Ovary (tissue), 3 donors: ENCODE data around the gene LRRC4.

Source experiments
- CTCF ChIP-seq, 3 donors: fragments of 450-650 bp in 2 of 3; fragments of 200-600 bp in 1 of 3; IDR thresholded peaks; one replicate each; pipeline versions ENCODE4 v1.5.1 to v1.8.0; 2016 to 2022; ENCODE audit warnings: antibody characterized with exemption in 3 of 3, mild to moderate bottlenecking in 1 of 3
- EP300 ChIP-seq: sonication (generic); formaldehyde crosslinking; IDR thresholded peaks from one replicate; pipeline ENCODE4 v1.6.1; 2017; ENCODE audit warnings: antibody characterized with exemption
- POLR2A ChIP-seq: fragments of 450-650 bp; IDR thresholded peaks from one replicate; pipeline ENCODE4 v1.6.1; 2017; ENCODE audit warnings: antibody characterized with exemption, mild to moderate bottlenecking, moderate library complexity
- donor health status: DM: no; HTN: no; CAD: no.

- TF ChIP-seq EP300: no peak
- no peak for TF ChIP-seq POLR2A
- TF ChIP-seq CTCF (IDR thresholded peaks at IDR 0.05): no peak
These were observed 11.1 kb downstream of the LRRC4 start for GRCh38 chr7:128020159-128020558.
